ENCODE data around the gene KRTAP7-1.

Gene KRTAP7-1

DNA sequence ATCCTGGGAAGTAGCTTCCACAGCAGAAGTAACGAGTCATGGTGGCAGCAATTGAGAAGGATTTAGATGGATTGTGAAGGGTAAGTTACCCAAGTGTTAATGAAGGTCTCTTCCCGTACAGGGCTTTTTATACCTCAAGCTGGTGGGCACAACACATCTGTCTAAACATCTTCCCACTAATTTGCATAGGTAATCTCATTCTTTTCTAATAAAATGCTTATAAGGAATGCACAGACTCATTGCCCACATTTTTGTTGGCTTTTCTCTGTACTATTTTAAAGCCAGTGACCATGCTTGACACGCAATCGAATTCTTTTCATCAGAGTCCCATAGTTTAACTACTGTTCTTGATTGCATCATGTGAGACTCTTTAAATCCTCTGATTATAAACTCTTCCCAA, at the start of gene KRTAP7-1:
Gene KRTAP7-1, minus strand, starts transcription at position 101 of the 400 bp plus-strand sequence. Its CDS starts 61 bp downstream, at position 40.
- H3K36me3 ChIP-seq (ENCODE audit: insufficient read depth, low read depth, low read length) = no peaks in the 10 kb centered on the region
- H3K9ac ChIP-seq (ENCODE audit: low read depth, low read length) = no peak within 1 kb of the TSS
- no peak within 1 kb of the TSS for H3K4me3 ChIP-seq (ENCODE audit: low read length)
- H3K9me3 ChIP-seq (ENCODE audit: insufficient read depth, low read depth, low read length) = peaks cover 6% of the 10 kb centered on the region
- H3K4me1 ChIP-seq (ENCODE audit: insufficient read depth, low read length) = no peaks in the 10 kb centered on the region
- no peaks in the 10 kb centered on the region for H3K27me3 ChIP-seq (ENCODE audit: insufficient read depth, low read length)
- H3K27ac ChIP-seq (ENCODE audit: low read length) = no peak within 1 kb of the TSS

DNA sequence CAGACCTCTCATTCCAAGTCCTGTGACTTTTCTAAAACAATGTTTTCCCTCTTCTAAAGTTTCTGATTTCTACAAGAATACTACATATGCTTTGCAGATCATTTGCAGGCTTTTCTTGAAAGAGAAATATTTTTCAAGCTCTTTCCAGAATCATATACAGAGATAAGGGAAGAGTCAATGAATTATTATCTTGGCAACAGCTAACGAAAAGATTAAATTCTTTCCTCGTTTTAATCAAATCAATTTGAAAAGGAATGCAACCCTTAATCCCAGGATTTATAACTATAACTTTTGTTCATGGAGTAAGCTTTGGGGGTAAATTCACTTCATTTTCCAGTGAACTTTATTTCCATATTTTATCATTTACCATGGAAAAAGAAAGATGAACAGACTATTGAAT, 45.0 kb upstream of the KRTAP7-1 start:
- no peak overlapping the region for H3K9ac ChIP-seq (ENCODE audit: low read depth, low read length)
- no peak overlapping the region for H3K27ac ChIP-seq (ENCODE audit: low read length)
- H3K27me3 ChIP-seq (ENCODE audit: insufficient read depth, low read length) = no peaks in the 10 kb centered on the region
- H3K36me3 ChIP-seq (ENCODE audit: insufficient read depth, low read depth, low read length) = no peaks in the 10 kb centered on the region
- H3K9me3 ChIP-seq (ENCODE audit: insufficient read depth, low read depth, low read length) = no peaks in the 10 kb centered on the region
- H3K4me1 ChIP-seq (ENCODE audit: insufficient read depth, low read length) = no peaks in the 10 kb centered on the region
- H3K4me3 ChIP-seq (ENCODE audit: low read length) = no peak overlapping the region

DNA sequence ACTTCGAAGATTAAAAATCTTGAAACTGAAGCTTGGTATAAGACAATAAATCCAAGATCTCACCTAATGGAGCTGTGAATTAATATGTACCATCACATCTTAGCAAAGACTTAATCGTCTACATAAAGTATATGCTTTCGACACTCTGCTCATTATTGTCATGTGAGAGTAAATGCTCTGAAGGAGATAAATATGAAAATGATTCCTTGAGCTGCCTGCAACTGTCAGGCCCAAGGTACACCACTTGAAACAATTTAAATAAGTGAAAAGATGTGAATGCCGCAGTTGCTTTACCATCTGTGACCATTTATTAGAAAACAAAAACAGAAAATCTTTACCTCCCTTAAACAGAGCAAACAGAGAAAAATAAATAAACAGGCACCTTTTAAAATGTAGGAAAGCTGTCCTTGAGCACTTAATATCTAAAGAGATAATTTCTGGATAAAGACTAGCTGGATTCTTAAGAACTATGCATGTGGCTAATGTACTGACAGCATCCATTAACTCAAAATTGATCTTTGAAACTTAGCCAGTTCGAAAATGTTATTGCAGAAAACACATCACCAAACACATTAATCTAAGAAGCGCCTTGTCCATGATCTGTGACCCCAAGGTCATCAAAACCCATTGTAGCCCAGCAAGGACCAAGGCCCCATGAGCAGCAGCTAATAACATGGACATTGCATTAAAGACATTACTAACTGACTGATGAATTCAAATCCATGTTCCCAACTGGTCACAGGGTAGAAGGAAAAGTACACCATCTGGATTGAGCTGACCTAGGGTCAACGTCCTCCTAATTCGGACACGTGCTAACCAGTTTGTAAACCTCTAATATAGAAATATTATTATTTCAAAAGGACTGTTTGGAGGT, 18.3 kb upstream of the KRTAP7-1 start:
- Histone ChIP-seq H3K9ac (ENCODE audit: low read depth, low read length) (no peak overlapping the region), H3K9me3 (ENCODE audit: insufficient read depth, low read depth, low read length) (no peaks in the 10 kb centered on the region), H3K27me3 (ENCODE audit: insufficient read depth, low read length) (no peaks in the 10 kb centered on the region), H3K27ac (ENCODE audit: low read length) (no peak overlapping the region), H3K4me3 (ENCODE audit: low read length) (no peak overlapping the region), H3K36me3 (ENCODE audit: insufficient read depth, low read depth, low read length) (no peaks in the 10 kb centered on the region), H3K4me1 (ENCODE audit: insufficient read depth, low read length) (no peaks in the 10 kb centered on the region; the same call in 1 of the 2 replicates)

GRCh38 chr21:30842990-30843389, 13.4 kb upstream of the KRTAP7-1 start:
- Histone ChIP-seq H3K4me3 (ENCODE audit: low read length) (no peak overlapping the region), H3K4me1 (ENCODE audit: insufficient read depth, low read length) (no peaks in the 10 kb centered on the region), H3K9ac (ENCODE audit: low read depth, low read length) (no peak overlapping the region), H3K9me3 (ENCODE audit: insufficient read depth, low read depth, low read length) (no peaks in the 10 kb centered on the region), H3K27me3 (ENCODE audit: insufficient read depth, low read length) (no peaks in the 10 kb centered on the region), H3K27ac (ENCODE audit: low read length) (no peak overlapping the region), H3K36me3 (ENCODE audit: insufficient read depth, low read depth, low read length) (no peaks in the 10 kb centered on the region)

DNA sequence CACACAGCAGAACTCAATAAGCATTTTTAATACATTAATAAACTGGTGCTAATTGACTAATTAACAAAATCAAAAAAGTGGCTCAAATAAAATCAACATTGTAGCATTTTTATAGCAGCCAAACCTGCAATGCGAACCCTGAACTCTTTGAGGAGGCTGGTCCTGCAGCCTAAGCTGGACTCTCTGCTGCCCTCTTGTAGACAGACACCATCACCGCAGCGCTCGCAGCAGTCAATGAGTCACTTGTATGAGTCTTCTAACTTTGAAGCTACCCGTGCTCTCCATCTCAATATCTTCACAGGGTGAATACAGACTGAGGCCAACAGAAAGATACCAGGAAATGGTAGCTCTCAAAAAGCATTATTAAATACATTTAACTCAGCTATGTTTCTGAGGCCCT, 9.7 kb upstream of the KRTAP7-1 start:
- no peaks in the 10 kb centered on the region for H3K36me3 ChIP-seq (ENCODE audit: insufficient read depth, low read depth, low read length)
- H3K27ac ChIP-seq (ENCODE audit: low read length) = no peak overlapping the region
- H3K9ac ChIP-seq (ENCODE audit: low read depth, low read length) = no peak overlapping the region
- no peak overlapping the region for H3K4me3 ChIP-seq (ENCODE audit: low read length)
- no peaks in the 10 kb centered on the region for H3K9me3 ChIP-seq (ENCODE audit: insufficient read depth, low read depth, low read length)
- H3K27me3 ChIP-seq (ENCODE audit: insufficient read depth, low read length) = no peaks in the 10 kb centered on the region
- no peaks in the 10 kb centered on the region for H3K4me1 ChIP-seq (ENCODE audit: insufficient read depth, low read length)

GRCh38 chr21:30838536-30838935, 9.0 kb upstream of the KRTAP7-1 start:
- no peak overlapping the region for H3K27ac ChIP-seq (ENCODE audit: low read length)
- H3K27me3 ChIP-seq (ENCODE audit: insufficient read depth, low read length) = no peaks in the 10 kb centered on the region
- H3K9ac ChIP-seq (ENCODE audit: low read depth, low read length) = no peak overlapping the region
- no peaks in the 10 kb centered on the region for H3K4me1 ChIP-seq (ENCODE audit: insufficient read depth, low read length)
- no peaks in the 10 kb centered on the region for H3K9me3 ChIP-seq (ENCODE audit: insufficient read depth, low read depth, low read length)
- H3K4me3 ChIP-seq (ENCODE audit: low read length) = no peak overlapping the region
- no peaks in the 10 kb centered on the region for H3K36me3 ChIP-seq (ENCODE audit: insufficient read depth, low read depth, low read length)

DNA sequence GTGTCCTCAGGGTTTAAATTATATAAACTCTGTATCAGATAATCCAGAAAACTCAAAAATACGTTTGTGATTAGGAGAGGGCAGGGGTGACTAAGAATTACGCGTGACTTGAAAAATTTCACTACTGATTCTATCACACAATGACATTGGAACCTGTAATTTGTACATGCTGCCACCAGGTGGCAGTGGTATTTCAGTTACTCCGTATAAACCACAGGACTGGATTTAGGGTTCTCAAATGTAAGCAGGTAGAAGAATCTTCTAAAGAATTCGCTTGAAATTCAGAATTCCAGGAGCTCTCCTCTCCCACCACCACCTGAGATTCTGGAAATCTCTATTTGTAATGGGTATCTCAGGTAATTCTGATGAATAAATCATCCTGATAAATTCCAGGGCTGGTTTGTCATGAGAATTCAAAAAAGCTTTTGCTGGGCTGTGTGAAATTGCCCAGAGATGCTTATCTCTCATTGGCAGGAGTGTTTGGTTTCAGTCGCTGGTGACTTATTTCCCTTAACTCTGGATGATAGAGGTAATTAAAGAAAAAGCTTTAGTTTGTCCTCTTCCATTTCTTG, 1.7 kb upstream of the KRTAP7-1 start:
- no peaks in the 10 kb centered on the region for H3K4me1 ChIP-seq (ENCODE audit: insufficient read depth, low read length)
- H3K27me3 ChIP-seq (ENCODE audit: insufficient read depth, low read length) = no peaks in the 10 kb centered on the region
- H3K9me3 ChIP-seq (ENCODE audit: insufficient read depth, low read depth, low read length) = peaks cover 6% of the 10 kb centered on the region
- H3K36me3 ChIP-seq (ENCODE audit: insufficient read depth, low read depth, low read length) = no peaks in the 10 kb centered on the region
- H3K4me3 ChIP-seq (ENCODE audit: low read length) = no peak overlapping the region
- no peak overlapping the region for H3K9ac ChIP-seq (ENCODE audit: low read depth, low read length)
- H3K27ac ChIP-seq (ENCODE audit: low read length) = no peak overlapping the region

- Histone ChIP-seq H3K9ac (ENCODE audit: low read depth, low read length) (no peak overlapping the region), H3K4me3 (ENCODE audit: low read length) (no peak overlapping the region), H3K27me3 (ENCODE audit: insufficient read depth, low read length) (no peaks in the 10 kb centered on the region), H3K36me3 (ENCODE audit: insufficient read depth, low read depth, low read length) (no peaks in the 10 kb centered on the region), H3K9me3 (ENCODE audit: insufficient read depth, low read depth, low read length) (no peaks in the 10 kb centered on the region), H3K27ac (ENCODE audit: low read length) (no peak overlapping the region), H3K4me1 (ENCODE audit: insufficient read depth, low read length) (no peaks in the 10 kb centered on the region)
These were observed 10.5 kb downstream of the KRTAP7-1 start for GRCh38 chr21:30818837-30819610.

- no peak within 1 kb of the TSS for H3K4me3 ChIP-seq (ENCODE audit: low read length)
- H3K9me3 ChIP-seq (ENCODE audit: insufficient read depth, low read depth, low read length) = no peaks in the 10 kb centered on the region
These were observed 16.4 kb downstream of the KRTAP7-1 start, which contains the start of gene KRTAP8-1 for GRCh38 chr21:30813174-30813573. KRTAP8-1 (minus strand) TSS chr21:30813274; CDS start chr21:30813220, 54 bp downstream.

GRCh38 chr21:30800605-30801004, 29.0 kb downstream of the KRTAP7-1 start:
- no peak overlapping the region for H3K27ac ChIP-seq (ENCODE audit: low read length)
- no peak overlapping the region for H3K4me3 ChIP-seq (ENCODE audit: low read length)
- H3K27me3 ChIP-seq (ENCODE audit: insufficient read depth, low read length) = no peaks in the 10 kb centered on the region
- H3K9ac ChIP-seq (ENCODE audit: low read depth, low read length) = no peak overlapping the region
- H3K9me3 ChIP-seq (ENCODE audit: insufficient read depth, low read depth, low read length) = no peaks in the 10 kb centered on the region
- no peaks in the 10 kb centered on the region for H3K36me3 ChIP-seq (ENCODE audit: insufficient read depth, low read depth, low read length)
- no peaks in the 10 kb centered on the region for H3K4me1 ChIP-seq (ENCODE audit: insufficient read depth, low read length)

More at GRCh38 chr21:30813174-30813573, 16.4 kb downstream of the KRTAP7-1 start, which contains the start of gene KRTAP8-1:
- Histone ChIP-seq H3K36me3 (ENCODE audit: insufficient read depth, low read depth, low read length) (no peaks in the 10 kb centered on the region), H3K27me3 (ENCODE audit: insufficient read depth, low read length) (no peaks in the 10 kb centered on the region), H3K27ac (ENCODE audit: low read length) (no peak within 1 kb of the TSS), H3K4me1 (ENCODE audit: insufficient read depth, low read length) (peaks cover 4% of the 10 kb centered on the region; the same call in 1 of the 2 replicates), H3K9ac (ENCODE audit: low read depth, low read length) (no peak within 1 kb of the TSS)

GRCh38 chr21:30793581-30794314, 35.8 kb downstream of the KRTAP7-1 start:
- H3K9ac ChIP-seq (ENCODE audit: low read depth, low read length) = no peak overlapping the region
- no peak overlapping the region for H3K27ac ChIP-seq (ENCODE audit: low read length)
- no peaks in the 10 kb centered on the region for H3K27me3 ChIP-seq (ENCODE audit: insufficient read depth, low read length)
- no peaks in the 10 kb centered on the region for H3K9me3 ChIP-seq (ENCODE audit: insufficient read depth, low read depth, low read length)
- H3K4me3 ChIP-seq (ENCODE audit: low read length) = no peak overlapping the region
- H3K36me3 ChIP-seq (ENCODE audit: insufficient read depth, low read depth, low read length) = no peaks in the 10 kb centered on the region
- H3K4me1 ChIP-seq (ENCODE audit: insufficient read depth, low read length) = no peaks in the 10 kb centered on the region

All from iPS-20b (cell line).